HG03135 (cell line): Measurements from ENCODE around the gene TM9SF1.
"Not testable (repeated sequence)": the region's sequence is repeated elsewhere in the genome, so short reads cannot be mapped to it uniquely, and the experiment has no call there.

Experiments used
- ATAC-seq: cut with Tn5 transposase; IDR thresholded peaks from one replicate; pipeline ENCODE4 v1.9.1; 2021; ENCODE audit warnings: mild to moderate bottlenecking, moderate library complexity; ENCODE audit not compliant: unreplicated experiment

The TM9SF1 gene

GRCh38 chr14:24224618-24225071 is 29.4 kb upstream of the TM9SF1 start:
- no peak for ATAC-seq

GRCh38 chr14:24222987-24223386 is 27.7 kb upstream of the TM9SF1 start:
- not testable (repeated sequence) for ATAC-seq

GRCh38 chr14:24219521-24219920 is 24.3 kb upstream of the TM9SF1 start:
- ATAC-seq: no peak

GRCh38 chr14:24219080-24219479 is 23.8 kb upstream of the TM9SF1 start:
- no peak for ATAC-seq

GRCh38 chr14:24216876-24217275 is 21.6 kb upstream of the TM9SF1 start:
- ATAC-seq: not testable (repeated sequence)

GRCh38 chr14:24216345-24216699 is 21.1 kb upstream of the TM9SF1 start:
- no peak for ATAC-seq

- ATAC-seq: peak; percentile 64
Observed at GRCh38 chr14:24215495-24216344, 20.5 kb upstream of the TM9SF1 start, which contains the start of gene MDP1. Gene MDP1, minus strand, starts transcription at chr14:24216066. Its CDS starts 111 bp downstream, at chr14:24215955.

- no peak for ATAC-seq
Observed at GRCh38 chr14:24213866-24214662, 18.8 kb upstream of the TM9SF1 start.

- peak; percentile 73 for ATAC-seq
Observed at GRCh38 chr14:24212924-24213865, 18.0 kb upstream of the TM9SF1 start, which contains the start of gene CHMP4A. Gene CHMP4A, minus strand, starts transcription at chr14:24213488. Its CDS starts 49 bp downstream, at chr14:24213439.

- ATAC-seq: no peak
Observed at GRCh38 chr14:24211311-24211710, 16.1 kb upstream of the TM9SF1 start.

GRCh38 chr14:24207625-24208024 is 12.4 kb upstream of the TM9SF1 start:
- no peak for ATAC-seq

- ATAC-seq: no peak
Observed at GRCh38 chr14:24207104-24207551, 11.9 kb upstream of the TM9SF1 start.

- no peak for ATAC-seq
Observed at GRCh38 chr14:24206260-24207103, 11.2 kb upstream of the TM9SF1 start.

- no peak for ATAC-seq
Observed at GRCh38 chr14:24204163-24205146, 9.2 kb upstream of the TM9SF1 start.

GRCh38 chr14:24203249-24203886 is 8.1 kb upstream of the TM9SF1 start:
- ATAC-seq: not testable (repeated sequence)

- ATAC-seq: not testable (repeated sequence)
Observed at GRCh38 chr14:24202538-24202937, 7.3 kb upstream of the TM9SF1 start.

- no peak for ATAC-seq
Observed at GRCh38 chr14:24198814-24199524, 3.7 kb upstream of the TM9SF1 start.
